Parathyroid adenoma (tissue), 2 donors: ENCODE measurements around the gene NANOS2.
A peak's percentile ranks its signal among the peaks of the same experiment; 100 is the strongest.

ENCODE experiments used
- H2AFZ ChIP-seq: fragments of 300-600 bp; sonication (generic); one replicate; pipeline ENCODE4 v1.7.0; 2017; ENCODE audit warnings: antibody characterized with exemption, mild to moderate bottlenecking
- H3K27ac ChIP-seq: fragments of 300-600 bp; sonication (generic); one replicate; pipeline ENCODE4 v1.7.0; 2017
- H3K27me3 ChIP-seq: fragments of 300-600 bp; sonication (generic); one replicate; pipeline ENCODE4 v1.7.0; 2017; ENCODE audit warnings: low read length; ENCODE audit not compliant: control insufficient read depth, insufficient read depth
- H3K36me3 ChIP-seq: fragments of 300-600 bp; sonication (generic); one replicate; pipeline ENCODE4 v1.7.0; 2017; ENCODE audit warnings: low read length; ENCODE audit not compliant: control insufficient read depth, insufficient read depth
- H3K4me1 ChIP-seq: fragments of 300-600 bp; sonication (generic); one replicate; pipeline ENCODE4 v1.7.0; 2017; ENCODE audit warnings: control low read depth
- H3K4me2 ChIP-seq: fragments of 300-600 bp; sonication (generic); one replicate; pipeline ENCODE4 v1.7.0; 2017; ENCODE audit warnings: low read length
- H3K4me3 ChIP-seq: fragments of 300-600 bp; sonication (generic); one replicate; pipeline ENCODE4 v1.7.0; 2017; ENCODE audit warnings: low read depth, low read length
- H3K79me2 ChIP-seq: fragments of 300-600 bp; sonication (generic); one replicate; pipeline ENCODE4 v1.7.0; 2017; ENCODE audit warnings: control low read depth
- H3K9ac ChIP-seq: fragments of 300-600 bp; sonication (generic); one replicate; pipeline ENCODE4 v1.7.0; 2017; ENCODE audit warnings: mild to moderate bottlenecking
- H3K9me3 ChIP-seq: fragments of 300-600 bp; sonication (generic); one replicate; pipeline ENCODE4 v1.7.0; 2017; ENCODE audit warnings: low read length; ENCODE audit not compliant: control insufficient read depth
- TF ChIP-seq, protein P1 (sequence below): fragments of 300-600 bp; sonication (generic); IDR thresholded peaks from one replicate; pipeline ENCODE4 v1.7.0; 2017; ENCODE audit warnings: antibody characterized with exemption, mild to moderate bottlenecking
- donor health status: primary hyperparathyroidism.

NANOS2 gene

DNA sequence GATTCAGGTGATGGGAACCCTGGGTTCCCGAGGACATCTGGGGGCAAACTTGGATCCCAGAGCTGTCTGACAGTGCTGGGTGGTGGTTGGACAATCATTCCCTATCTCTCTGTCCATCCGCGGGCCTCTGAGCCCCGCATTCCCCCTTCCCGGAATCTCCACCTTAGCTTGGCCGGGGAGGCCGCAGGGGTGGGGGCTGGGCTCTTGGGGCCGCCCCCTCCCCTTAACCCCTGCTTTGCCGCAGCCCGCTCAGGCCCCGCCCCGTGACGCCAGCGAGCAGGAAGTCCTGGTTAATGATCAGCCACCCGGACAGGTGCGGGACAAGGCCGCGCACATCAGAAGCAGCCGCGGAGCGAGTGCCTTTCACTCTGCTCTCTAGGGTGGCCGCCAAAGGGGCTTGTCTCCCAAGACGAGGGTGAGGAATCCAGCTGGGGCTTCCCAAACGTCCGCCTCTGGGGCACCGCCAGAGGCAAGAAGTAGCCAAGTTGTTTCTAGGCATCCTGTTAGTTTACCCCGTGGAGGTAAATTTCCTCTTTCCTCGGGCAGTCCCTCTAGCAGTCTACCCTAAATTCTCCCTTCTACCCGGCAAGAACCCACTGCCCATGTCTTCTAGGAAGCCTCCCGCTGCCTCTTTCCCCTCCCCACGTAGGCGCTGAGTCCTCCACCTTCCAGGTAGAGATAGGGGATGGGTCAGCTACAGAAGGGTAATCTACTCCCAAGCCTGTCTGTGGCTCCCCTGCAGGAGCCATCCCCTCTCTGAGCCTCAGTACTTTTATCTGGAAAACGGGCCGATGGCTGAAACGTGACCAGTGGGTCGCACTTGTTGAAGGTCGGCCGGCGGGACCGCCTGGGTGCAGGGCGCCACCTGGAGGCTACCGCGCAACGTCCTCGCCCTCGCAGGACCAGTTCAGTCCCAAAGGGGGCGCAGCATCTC, 31.7 kb downstream of the NANOS2 start:
- Histone ChIP-seq H3K4me3 (no peak overlapping the region), H3K4me1 (peaks cover 9% of the 10 kb centered on the region), H3K27ac (no peak overlapping the region), H3K27me3 (no peaks in the 10 kb centered on the region), H3K9ac (no peak overlapping the region), H3K79me2 (peaks cover 2% of the 10 kb centered on the region), H3K9me3 (no peaks in the 10 kb centered on the region), H3K4me2 (no peak overlapping the region), H3K36me3 (no peaks in the 10 kb centered on the region), H2AFZ (no peak overlapping the region)
- TF ChIP-seq, protein P1, sequence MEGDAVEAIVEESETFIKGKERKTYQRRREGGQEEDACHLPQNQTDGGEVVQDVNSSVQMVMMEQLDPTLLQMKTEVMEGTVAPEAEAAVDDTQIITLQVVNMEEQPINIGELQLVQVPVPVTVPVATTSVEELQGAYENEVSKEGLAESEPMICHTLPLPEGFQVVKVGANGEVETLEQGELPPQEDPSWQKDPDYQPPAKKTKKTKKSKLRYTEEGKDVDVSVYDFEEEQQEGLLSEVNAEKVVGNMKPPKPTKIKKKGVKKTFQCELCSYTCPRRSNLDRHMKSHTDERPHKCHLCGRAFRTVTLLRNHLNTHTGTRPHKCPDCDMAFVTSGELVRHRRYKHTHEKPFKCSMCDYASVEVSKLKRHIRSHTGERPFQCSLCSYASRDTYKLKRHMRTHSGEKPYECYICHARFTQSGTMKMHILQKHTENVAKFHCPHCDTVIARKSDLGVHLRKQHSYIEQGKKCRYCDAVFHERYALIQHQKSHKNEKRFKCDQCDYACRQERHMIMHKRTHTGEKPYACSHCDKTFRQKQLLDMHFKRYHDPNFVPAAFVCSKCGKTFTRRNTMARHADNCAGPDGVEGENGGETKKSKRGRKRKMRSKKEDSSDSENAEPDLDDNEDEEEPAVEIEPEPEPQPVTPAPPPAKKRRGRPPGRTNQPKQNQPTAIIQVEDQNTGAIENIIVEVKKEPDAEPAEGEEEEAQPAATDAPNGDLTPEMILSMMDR = peak; percentile 73

DNA sequence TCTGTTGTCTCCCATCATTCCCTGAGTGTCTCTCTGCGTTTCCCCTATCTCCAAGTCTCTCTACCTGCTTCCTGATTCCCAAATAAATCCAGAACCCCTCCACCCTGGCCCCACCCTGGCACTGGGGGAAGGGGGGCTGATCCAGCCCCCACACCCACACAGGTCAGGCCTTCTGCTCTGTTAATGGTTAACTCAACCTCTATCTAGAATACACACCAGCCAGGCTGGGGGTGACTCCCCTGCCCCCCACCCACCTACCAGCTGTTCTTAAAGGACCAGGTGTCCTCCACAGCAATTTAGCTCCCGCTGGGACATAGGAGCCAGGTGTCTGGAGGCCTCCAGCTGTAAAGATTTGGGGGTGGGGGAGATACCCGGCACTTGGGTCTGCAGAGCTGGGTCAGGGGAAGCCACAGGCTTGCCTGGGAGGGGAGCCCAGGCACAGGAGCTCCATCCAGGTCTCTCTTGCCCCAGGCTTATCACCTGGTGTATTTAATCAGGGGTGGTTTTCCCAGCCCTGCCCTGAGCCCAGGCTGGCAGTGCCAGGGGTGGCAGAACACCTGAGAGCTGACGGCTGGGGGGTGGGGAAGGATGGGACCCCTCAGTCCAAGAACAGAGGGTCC, 32.6 kb downstream of the NANOS2 start:
- Histone ChIP-seq H3K4me2 (no peak overlapping the region), H3K79me2 (peaks cover 2% of the 10 kb centered on the region), H2AFZ (no peak overlapping the region), H3K27ac (no peak overlapping the region), H3K9ac (no peak overlapping the region), H3K4me1 (peaks cover 9% of the 10 kb centered on the region), H3K9me3 (no peaks in the 10 kb centered on the region), H3K36me3 (no peaks in the 10 kb centered on the region), H3K27me3 (no peaks in the 10 kb centered on the region), H3K4me3 (no peak overlapping the region)
- TF ChIP-seq, protein P1 = no peak

DNA sequence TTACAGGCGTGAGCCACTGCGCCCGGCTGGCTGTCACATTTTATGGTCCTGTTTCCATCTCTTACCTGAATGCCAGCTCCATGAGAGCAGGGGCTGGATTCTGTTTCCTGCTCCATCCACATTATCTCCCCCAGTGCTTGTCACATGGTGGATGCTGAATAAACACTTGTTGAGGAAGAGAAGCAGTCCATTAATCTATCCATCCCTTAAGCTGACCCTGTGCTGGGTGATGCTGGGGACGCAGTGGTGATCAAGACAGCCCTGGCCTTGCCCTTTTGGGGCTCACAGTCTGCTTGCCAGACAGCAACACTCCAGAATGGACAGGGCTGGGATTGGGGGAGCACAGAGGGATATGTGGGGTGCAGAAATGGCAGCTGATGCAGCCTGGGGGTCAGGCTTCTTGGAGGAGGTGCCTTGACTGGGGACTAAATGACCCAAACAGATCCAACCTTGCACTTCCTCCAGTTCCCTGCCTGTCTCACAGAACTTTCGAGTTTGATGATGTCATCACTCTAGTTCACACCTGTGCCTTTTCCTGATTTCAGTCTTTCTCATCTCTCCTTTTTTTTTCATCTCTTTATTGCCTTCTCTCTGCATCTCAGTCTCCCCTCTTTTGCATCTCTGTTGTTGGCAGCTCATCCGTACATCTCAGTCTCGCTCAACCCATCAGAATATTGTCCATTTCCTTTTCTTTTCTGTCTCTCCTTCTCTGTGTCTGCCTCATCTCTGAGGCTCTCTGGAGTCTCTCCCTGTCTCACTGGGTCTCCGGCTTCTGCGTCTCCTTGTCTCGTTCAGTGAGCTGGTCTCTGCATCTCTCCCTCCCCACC, 33.3 kb downstream of the NANOS2 start:
- Histone ChIP-seq H3K27ac (no peak overlapping the region), H3K27me3 (no peaks in the 10 kb centered on the region), H3K4me1 (peaks cover 9% of the 10 kb centered on the region), H3K4me3 (no peak overlapping the region), H3K9me3 (no peaks in the 10 kb centered on the region), H3K79me2 (peaks cover 2% of the 10 kb centered on the region), H2AFZ (no peak overlapping the region), H3K36me3 (no peaks in the 10 kb centered on the region), H3K9ac (no peak overlapping the region), H3K4me2 (no peak overlapping the region)
- TF ChIP-seq, protein P1 = no peak

DNA sequence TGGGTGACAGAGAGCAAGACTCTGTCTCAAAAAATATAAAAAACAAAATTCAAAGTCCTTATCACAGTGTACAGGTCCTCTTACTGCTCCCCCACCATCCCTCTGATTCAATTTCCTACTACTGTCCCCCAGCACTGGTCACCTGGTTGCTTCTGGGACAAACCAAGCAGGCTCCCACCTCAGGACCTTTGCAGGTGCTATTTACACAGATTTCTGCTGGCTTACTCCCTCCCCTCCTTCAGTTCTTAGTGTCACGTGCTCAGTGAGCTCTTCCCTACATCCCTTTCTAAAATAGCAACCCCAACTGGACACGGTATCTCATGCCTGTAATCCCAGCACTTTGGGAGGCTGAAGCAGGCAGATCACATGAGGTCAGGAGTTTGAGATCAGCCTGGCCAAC, 34.6 kb downstream of the NANOS2 start:
- Histone ChIP-seq H3K4me1 (peaks cover 9% of the 10 kb centered on the region), H3K27me3 (no peaks in the 10 kb centered on the region), H2AFZ (no peak overlapping the region), H3K4me2 (no peak overlapping the region), H3K9me3 (no peaks in the 10 kb centered on the region), H3K27ac (no peak overlapping the region), H3K79me2 (peaks cover 2% of the 10 kb centered on the region), H3K36me3 (no peaks in the 10 kb centered on the region), H3K4me3 (no peak overlapping the region), H3K9ac (no peak overlapping the region)
- TF ChIP-seq, protein P1 = no peak
